SK-N-SH treated with all-trans-retinoic acid at 6 μM for 48 hours (cell line): Measurements from ENCODE around the gene TRRAP.

Experiments
- ISL1 ChIP-seq: fragments of 250-450 bp; sonication (Bioruptor Pico); IDR thresholded peaks from 2 replicates; pipeline ENCODE4 v2.1.2; 2022; ENCODE audit warnings: mild to moderate bottlenecking, moderate library complexity
- PATZ1 ChIP-seq: fragments of 250-450 bp; sonication (Bioruptor Pico); IDR thresholded peaks from 2 replicates; pipeline ENCODE4 v1.8.0; 2020; ENCODE audit warnings: mild to moderate bottlenecking, moderate library complexity, borderline replicate concordance
- PPARA ChIP-seq: fragments of 250-450 bp; sonication (Bioruptor Pico); IDR thresholded peaks from 2 replicates; pipeline ENCODE4 v1.5.0; 2020; ENCODE audit warnings: mild to moderate bottlenecking, borderline replicate concordance
- RARB ChIP-seq: fragments of 250-450 bp; sonication (Bioruptor Pico); IDR thresholded peaks from 2 replicates; pipeline ENCODE4 v1.8.0; 2021; ENCODE audit warnings: mild to moderate bottlenecking, moderate library complexity
- SNAI2 ChIP-seq: fragments of 250-450 bp; sonication (Bioruptor Pico); IDR thresholded peaks from 2 replicates; pipeline ENCODE4 v1.5.0; 2020; ENCODE audit warnings: mild to moderate bottlenecking, moderate library complexity
- ZFP30 ChIP-seq: fragments of 450-650 bp; formaldehyde crosslinking; IDR thresholded peaks from 2 replicates; pipeline ENCODE4 v1.5.0; 2022; ENCODE audit warnings: mild to moderate bottlenecking, moderate library complexity
- ZNF8 ChIP-seq: fragments of 450-650 bp; formaldehyde crosslinking; IDR thresholded peaks from 2 replicates; pipeline ENCODE4 v1.5.0; 2020; ENCODE audit warnings: mild to moderate bottlenecking, moderate library complexity

GRCh38 chr7:98957766-98958165, 79.4 kb downstream of the TRRAP start:
- TF ChIP-seq SNAI2 (CRISPR knock-in tag), result no peak
- no peak for TF ChIP-seq PPARA (CRISPR knock-in tag)
- TF ChIP-seq RARB (CRISPR knock-in tag), result no peak
- no peak for TF ChIP-seq ISL1 (CRISPR knock-in tag)
- no peak for TF ChIP-seq ZNF8
- TF ChIP-seq ZFP30 (CRISPR knock-in tag), result no peak
- TF ChIP-seq PATZ1, result no peak
